Omental fat pad (tissue), 4 donors: ENCODE measurements around the gene BCLAF3. TPM values are rescaled to one million over a fixed set of nuclear protein-coding genes. Genes with fewer than 3 reads are reported as not detected.

Experiments used
- ATAC-seq: fragments of 150-250 bp; one replicate; pipeline ENCODE4 v1.9.1; 2016; ENCODE audit warnings: mild to moderate bottlenecking, moderate library complexity; ENCODE audit not compliant: low FRiP score
- DNase-seq: peaks from one replicate; pipeline ENCODE4 v3.0.0-alpha.2; 2019; ENCODE audit warnings: low spot score
- total RNA-seq, 4 donors: library from RNA; depleted of rRNA; stranded (reverse); fragments of >200 nt; gene quantifications; one replicate each; pipeline ENCODE4 v1.1.0, GENCODE V29; 2016
- TF ChIP-seq, protein P1 (sequence below), 3 donors: fragments of 450-650 bp; IDR thresholded peaks; one replicate each; pipeline ENCODE4 v1.5.1; 2016 to 2017; ENCODE audit warnings: antibody characterized with exemption in 3 of 3, mild to moderate bottlenecking in 3 of 3, moderate library complexity in 2 of 3

BCLAF3 gene
- total RNA-seq, 4 donors from 2014 or later: 5.4 to 19.5 (median 6.0) TPM

DNA sequence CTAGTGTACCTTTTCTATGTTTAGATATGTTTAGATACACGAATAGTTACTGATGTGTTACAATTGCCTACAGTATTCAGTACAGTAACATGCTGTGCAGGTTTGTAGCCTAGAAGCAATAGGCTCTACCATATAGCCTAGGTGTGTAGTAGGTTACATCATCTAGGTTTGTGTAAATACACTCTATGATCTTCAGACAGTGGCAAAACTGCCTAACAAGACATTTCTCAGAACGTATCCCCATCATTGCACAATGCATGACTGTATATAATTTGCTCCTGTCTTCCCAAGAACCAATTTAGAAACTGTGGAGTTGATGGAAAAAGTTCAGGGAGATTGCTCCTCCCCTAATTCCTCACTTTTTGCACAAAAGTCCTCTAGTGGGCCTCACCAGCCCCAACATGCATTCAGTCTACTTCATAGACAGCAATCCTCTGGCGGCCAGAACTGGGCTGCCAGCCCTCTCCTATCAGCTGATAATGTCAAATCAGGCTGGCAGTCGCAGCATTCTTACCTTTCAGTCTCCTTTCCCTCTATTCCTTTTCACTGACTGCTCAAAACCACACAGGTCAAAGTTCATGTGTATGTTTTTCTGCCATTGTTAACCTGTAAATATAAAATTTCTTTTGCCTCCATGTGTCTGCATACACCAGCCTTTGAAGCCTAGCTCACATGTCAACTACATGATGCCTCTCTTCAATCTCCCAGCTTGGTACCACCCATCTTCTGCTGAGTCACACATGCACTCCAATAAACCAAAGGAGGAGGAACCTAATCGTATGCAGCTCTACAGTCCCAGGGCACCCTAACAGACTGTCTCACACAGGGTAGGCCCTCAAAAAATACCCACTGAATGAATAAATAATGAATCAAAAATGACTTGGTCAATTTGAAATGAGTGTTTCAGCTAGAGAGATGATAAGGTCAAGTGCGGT is 32.0 kb downstream of the BCLAF3 start:
- DNase-seq (no peak), ATAC-seq (no peak)
- TF ChIP-seq, protein P1, sequence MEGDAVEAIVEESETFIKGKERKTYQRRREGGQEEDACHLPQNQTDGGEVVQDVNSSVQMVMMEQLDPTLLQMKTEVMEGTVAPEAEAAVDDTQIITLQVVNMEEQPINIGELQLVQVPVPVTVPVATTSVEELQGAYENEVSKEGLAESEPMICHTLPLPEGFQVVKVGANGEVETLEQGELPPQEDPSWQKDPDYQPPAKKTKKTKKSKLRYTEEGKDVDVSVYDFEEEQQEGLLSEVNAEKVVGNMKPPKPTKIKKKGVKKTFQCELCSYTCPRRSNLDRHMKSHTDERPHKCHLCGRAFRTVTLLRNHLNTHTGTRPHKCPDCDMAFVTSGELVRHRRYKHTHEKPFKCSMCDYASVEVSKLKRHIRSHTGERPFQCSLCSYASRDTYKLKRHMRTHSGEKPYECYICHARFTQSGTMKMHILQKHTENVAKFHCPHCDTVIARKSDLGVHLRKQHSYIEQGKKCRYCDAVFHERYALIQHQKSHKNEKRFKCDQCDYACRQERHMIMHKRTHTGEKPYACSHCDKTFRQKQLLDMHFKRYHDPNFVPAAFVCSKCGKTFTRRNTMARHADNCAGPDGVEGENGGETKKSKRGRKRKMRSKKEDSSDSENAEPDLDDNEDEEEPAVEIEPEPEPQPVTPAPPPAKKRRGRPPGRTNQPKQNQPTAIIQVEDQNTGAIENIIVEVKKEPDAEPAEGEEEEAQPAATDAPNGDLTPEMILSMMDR (IDR thresholded peaks at IDR 0.05): no peak

DNA sequence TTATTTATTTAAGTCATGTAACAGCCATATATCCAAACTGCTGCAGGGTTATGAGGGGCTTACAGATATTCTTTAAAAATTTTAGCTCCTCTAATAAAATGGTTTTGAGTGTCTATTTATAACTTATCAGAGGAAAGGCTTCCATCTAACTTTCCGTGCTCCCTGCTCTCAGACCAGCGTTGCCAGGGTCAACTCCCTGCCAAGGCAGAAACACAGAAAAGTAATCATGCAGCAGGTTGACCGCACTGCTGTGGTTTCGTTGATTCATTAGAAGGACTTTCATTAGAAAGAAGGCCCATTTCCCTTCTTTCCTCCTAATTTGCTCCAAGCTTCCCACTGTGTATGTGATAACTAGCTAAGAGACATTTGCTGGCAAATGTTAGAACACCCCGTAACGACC is 33.9 kb downstream of the BCLAF3 start:
- DNase-seq (no peak), ATAC-seq (no peak)
- TF ChIP-seq, protein P1 (IDR thresholded peaks at IDR 0.05): no peak

DNA sequence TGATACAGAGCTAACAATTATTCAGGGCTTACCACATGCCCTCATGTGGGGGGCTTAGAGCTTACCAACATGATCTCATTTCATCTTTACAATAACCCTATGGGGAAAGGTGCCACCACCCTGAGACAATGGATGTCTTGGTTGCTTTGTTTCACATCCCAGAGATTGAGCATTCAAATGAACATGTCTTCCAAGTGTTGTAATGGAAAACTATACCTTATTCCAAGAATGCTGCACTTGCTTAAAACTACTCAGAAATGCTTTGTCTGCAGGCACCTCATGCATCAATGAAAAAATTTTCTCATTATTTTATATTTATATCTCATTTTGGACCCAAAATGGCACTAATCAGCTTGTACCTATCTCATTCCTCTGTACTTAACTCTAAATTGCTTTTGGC is 34.6 kb downstream of the BCLAF3 start:
- DNase-seq (no peak), ATAC-seq (no peak)
- TF ChIP-seq, protein P1 (IDR thresholded peaks at IDR 0.05): no peak

DNA sequence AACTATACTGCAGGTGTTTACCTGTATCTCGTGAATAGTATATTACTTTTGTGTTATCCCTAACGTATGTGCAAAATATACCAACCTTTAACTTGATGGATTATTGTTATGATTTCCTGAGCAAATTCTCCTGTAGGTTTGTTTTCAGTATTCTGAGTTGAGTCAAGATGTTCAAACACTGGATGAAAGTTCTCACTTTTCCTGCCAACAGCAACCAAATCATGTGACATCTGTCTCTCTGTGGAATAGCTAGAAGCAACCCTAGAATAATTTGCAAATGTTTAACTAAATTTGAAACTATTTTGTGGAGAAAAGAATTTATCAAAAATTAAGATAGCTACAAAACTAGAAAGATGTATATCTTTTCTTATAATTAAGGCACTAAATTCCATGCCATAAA is 35.6 kb downstream of the BCLAF3 start:
- no peak for ATAC-seq
- TF ChIP-seq, protein P1 (IDR thresholded peaks at IDR 0.05): no peak
- DNase-seq: no peak

GRCh38 chrX:19954335-19955096 is 36.3 kb downstream of the BCLAF3 start:
- DNase-seq: no peak
- TF ChIP-seq, protein P1 (IDR thresholded peaks at IDR 0.05): no peak
- no peak for ATAC-seq

DNA sequence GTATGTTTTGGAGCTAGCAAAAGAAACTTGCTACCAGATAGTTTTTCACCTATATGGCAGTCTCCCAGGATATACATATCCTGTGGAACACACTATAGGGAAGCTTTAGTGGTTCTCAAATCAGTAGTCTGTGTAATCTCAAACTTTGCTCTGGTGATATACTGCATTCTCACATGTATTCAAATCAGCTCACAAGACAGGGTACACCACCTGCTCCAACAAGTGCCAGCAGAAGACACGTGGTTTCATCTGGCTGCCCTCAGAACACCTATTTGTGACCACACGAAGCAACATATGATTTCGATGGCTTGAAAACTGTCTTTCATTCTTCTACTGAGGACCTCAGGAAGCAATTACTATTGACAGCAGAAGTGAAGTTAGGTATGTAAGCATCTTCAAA is 37.7 kb downstream of the BCLAF3 start:
- ATAC-seq: no peak
- DNase-seq: no peak
- TF ChIP-seq, protein P1 (IDR thresholded peaks at IDR 0.05): no peak
